NCI-H1694 (cell line): ENCODE results near the gene RUNX2.

Experiments
- DNase-seq: peaks from one replicate; lab custom pipeline; 2025; lab: John Stamatoyannopoulos, UW

The RUNX2 gene

GRCh38 chr6:45705137-45705855 is 377.2 kb downstream of the RUNX2 start:
- no peak for DNase-seq

GRCh38 chr6:45706319-45706718 is 378.2 kb downstream of the RUNX2 start:
- no peak for DNase-seq

GRCh38 chr6:45707176-45707575 is 379.0 kb downstream of the RUNX2 start:
- no peak for DNase-seq

GRCh38 chr6:45709781-45710220 is 381.7 kb downstream of the RUNX2 start:
- DNase-seq = no peak

- DNase-seq = no peak
Measured at GRCh38 chr6:45710304-45710821, 382.2 kb downstream of the RUNX2 start.

GRCh38 chr6:45712076-45712475 is 383.9 kb downstream of the RUNX2 start:
- DNase-seq = no peak

- no peak for DNase-seq
Measured at GRCh38 chr6:45712786-45713185, 384.7 kb downstream of the RUNX2 start.
